ENCODE results near the gene INSC.

- TF ChIP-seq CTCF (IDR thresholded peaks at IDR 0.05 in 2 of 3, conservative IDR thresholded peaks at IDR 0.05 in 1 of 3; ENCODE audit: insufficient read depth in 2 of 3, low read depth in 1 of 3, low read length in 3 of 3) = no peak
- TF ChIP-seq PRDM10 (IDR thresholded peaks at IDR 0.05; ENCODE audit: partially characterized antibody) = no peak
- TF ChIP-seq POLR2A (conservative IDR thresholded peaks at IDR 0.05) = no peak
- TF ChIP-seq ETS2 (tag; IDR thresholded peaks at IDR 0.05; ENCODE audit: borderline replicate concordance, poor library complexity, severe bottlenecking) = no peak
- TF ChIP-seq, protein P1, sequence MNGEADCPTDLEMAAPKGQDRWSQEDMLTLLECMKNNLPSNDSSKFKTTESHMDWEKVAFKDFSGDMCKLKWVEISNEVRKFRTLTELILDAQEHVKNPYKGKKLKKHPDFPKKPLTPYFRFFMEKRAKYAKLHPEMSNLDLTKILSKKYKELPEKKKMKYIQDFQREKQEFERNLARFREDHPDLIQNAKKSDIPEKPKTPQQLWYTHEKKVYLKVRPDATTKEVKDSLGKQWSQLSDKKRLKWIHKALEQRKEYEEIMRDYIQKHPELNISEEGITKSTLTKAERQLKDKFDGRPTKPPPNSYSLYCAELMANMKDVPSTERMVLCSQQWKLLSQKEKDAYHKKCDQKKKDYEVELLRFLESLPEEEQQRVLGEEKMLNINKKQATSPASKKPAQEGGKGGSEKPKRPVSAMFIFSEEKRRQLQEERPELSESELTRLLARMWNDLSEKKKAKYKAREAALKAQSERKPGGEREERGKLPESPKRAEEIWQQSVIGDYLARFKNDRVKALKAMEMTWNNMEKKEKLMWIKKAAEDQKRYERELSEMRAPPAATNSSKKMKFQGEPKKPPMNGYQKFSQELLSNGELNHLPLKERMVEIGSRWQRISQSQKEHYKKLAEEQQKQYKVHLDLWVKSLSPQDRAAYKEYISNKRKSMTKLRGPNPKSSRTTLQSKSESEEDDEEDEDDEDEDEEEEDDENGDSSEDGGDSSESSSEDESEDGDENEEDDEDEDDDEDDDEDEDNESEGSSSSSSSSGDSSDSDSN (IDR thresholded peaks at IDR 0.05; ENCODE audit: borderline replicate concordance in 1 of 2, low read depth in 2 of 2, low read length in 2 of 2) = no peak
- TF ChIP-seq PCBP1 (IDR thresholded peaks at IDR 0.05; ENCODE audit: low read depth, low read length, poor library complexity, severe bottlenecking) = no peak
- TF ChIP-seq RNF2 (IDR thresholded peaks at IDR 0.05) = no peak
- TF ChIP-seq TFE3 (CRISPR knock-in tag; IDR thresholded peaks at IDR 0.05) = no peak
- TF ChIP-seq KLF1 (tag; IDR thresholded peaks at IDR 0.05) = no peak
- TF ChIP-seq CBX3 (IDR thresholded peaks at IDR 0.05; ENCODE audit: borderline replicate concordance in 1 of 2, low read length in 2 of 2) = no peak
- TF ChIP-seq ZNF444 (CRISPR knock-in tag; IDR thresholded peaks at IDR 0.05) = no peak
Measured at GRCh38 chr11:15112131-15112541, 2.6 kb upstream of the INSC start.
